Endothelial cell of umbilical vein (primary cell): ENCODE data around the gene TPP1.

ENCODE experiments used
- EZH2 ChIP-seq: IDR thresholded peaks from 2 replicates; pipeline ENCODE4 v1.6.1; 2012; ENCODE audit warnings: borderline replicate concordance, low read depth, mild to moderate bottlenecking, moderate library complexity, low read length, inconsistent platforms; ENCODE audit not compliant: severe bottlenecking
- TF ChIP-seq, protein P1 (sequence below), 2 donors: IDR thresholded peaks; 1 replicate in 1 of 2; 2 replicates in 1 of 2; pipeline ENCODE4 v1.5.1; 2011; ENCODE audit warnings: low read length in 2 of 2, mild to moderate bottlenecking in 2 of 2, moderate library complexity in 2 of 2, control low read depth in 1 of 2, inconsistent platforms in 1 of 2, low read depth in 1 of 2; ENCODE audit not compliant: insufficient read depth in 1 of 2; ENCODE audit errors: extremely low read depth in 1 of 2

DNA sequence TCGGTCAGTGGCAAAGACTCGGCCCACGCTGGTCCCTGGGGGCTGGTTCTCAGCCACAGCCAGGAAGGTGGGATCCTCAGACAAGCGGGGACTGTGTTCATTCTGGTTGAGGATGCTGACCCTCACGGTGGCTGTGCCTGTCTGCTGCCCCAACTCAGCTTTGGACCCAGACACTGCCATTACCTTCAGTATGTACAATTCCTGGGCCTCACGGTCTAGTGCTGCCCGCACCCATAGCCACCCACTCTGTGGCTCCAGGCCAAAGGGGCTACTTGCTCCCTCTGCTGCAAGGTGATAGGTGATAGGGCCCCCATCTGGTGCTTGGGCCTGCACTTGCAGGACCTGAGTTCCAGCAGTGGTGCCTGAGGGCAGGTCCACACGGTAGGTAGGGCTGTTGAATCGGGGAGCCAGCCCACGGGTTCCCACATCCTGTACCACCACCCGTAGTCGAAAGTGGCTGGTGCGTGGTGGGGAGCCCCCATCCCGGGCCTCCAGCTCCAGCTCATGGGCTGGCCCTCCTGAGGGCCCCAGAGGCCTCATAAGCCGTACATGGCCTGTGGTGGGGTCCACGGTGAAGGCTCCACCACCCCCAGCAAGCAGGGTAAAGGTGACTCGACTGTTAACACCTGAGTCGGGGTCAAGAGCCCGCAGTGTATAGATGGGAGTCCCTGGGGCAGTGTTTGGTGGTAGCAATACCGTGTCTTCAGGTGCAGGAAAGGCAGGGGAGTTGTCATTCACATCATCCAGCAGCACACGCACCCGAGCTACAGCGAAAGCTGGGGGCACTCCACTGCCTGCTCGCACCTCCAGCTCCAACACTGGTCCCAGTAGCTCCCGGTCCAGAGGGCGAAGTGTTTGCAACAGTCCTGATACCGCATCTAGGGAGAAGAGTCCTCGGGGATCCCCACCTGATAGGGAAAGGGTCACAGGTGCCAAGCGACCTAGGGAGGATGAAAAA, 13.2 kb upstream of the TPP1 start:
- TF ChIP-seq, protein P1, sequence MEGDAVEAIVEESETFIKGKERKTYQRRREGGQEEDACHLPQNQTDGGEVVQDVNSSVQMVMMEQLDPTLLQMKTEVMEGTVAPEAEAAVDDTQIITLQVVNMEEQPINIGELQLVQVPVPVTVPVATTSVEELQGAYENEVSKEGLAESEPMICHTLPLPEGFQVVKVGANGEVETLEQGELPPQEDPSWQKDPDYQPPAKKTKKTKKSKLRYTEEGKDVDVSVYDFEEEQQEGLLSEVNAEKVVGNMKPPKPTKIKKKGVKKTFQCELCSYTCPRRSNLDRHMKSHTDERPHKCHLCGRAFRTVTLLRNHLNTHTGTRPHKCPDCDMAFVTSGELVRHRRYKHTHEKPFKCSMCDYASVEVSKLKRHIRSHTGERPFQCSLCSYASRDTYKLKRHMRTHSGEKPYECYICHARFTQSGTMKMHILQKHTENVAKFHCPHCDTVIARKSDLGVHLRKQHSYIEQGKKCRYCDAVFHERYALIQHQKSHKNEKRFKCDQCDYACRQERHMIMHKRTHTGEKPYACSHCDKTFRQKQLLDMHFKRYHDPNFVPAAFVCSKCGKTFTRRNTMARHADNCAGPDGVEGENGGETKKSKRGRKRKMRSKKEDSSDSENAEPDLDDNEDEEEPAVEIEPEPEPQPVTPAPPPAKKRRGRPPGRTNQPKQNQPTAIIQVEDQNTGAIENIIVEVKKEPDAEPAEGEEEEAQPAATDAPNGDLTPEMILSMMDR (IDR thresholded peaks at IDR 0.05; ENCODE audit: extremely low read depth in 1 of 2, insufficient read depth in 1 of 2, low read depth in 1 of 2, low read length in 2 of 2), result no peak
- no peak for TF ChIP-seq EZH2
